Peyer's patch (tissue), 4 donors: Measurements from ENCODE around the gene ABI3. TPM values are rescaled to one million over a fixed set of nuclear protein-coding genes. Genes with fewer than 3 reads are reported as not detected.

ENCODE experiments used
- DNase-seq, 3 donors: peaks; one replicate each; pipeline ENCODE4 v3.0.0-alpha.2; 2017 to 2019
- H3K27ac ChIP-seq, 4 donors: fragments of 200-600 bp; sonication (generic); one replicate each; pipeline ENCODE4 v1.5.1; 2016 to 2019
- H3K27me3 ChIP-seq, 2 donors: fragments of 200-600 bp; sonication (generic); one replicate each; pipeline ENCODE4 v1.5.1; 2019
- H3K36me3 ChIP-seq, 3 donors: fragments of 200-600 bp; sonication (generic); one replicate each; pipeline ENCODE4 v1.5.1; 2016 to 2019
- H3K4me1 ChIP-seq, 4 donors: fragments of 200-600 bp; sonication (generic); one replicate each; pipeline ENCODE4 v1.5.1; 2016 to 2019
- H3K4me3 ChIP-seq, 4 donors: fragments of 200-600 bp; sonication (generic); 1 replicate in 3 of 4; 2 replicates in 1 of 4; pipeline ENCODE4 v1.5.1; 2016 to 2019; ENCODE audit warnings: mild to moderate bottlenecking in 1 of 4
- H3K9me3 ChIP-seq, 4 donors: fragments of 200-600 bp; sonication (generic); one replicate each; pipeline ENCODE4 v1.5.1; 2016 to 2019; ENCODE audit warnings: mild to moderate bottlenecking in 1 of 4
- CTCF ChIP-seq, 6 experiments: fragments of 450-650 bp in 4 of 6; fragments of 200-600 bp in 2 of 6; sonication (generic) in 1 of 6; IDR thresholded peaks; one replicate each; pipeline ENCODE4 v1.5.1; 2017 to 2019; ENCODE audit warnings: antibody characterized with exemption in 6 of 6, mild to moderate bottlenecking in 3 of 6, moderate library complexity in 1 of 6
- POLR2A ChIP-seq, 2 donors: fragments of 450-650 bp; IDR thresholded peaks; one replicate each; pipeline ENCODE4 v1.5.1; 2017; ENCODE audit warnings: antibody characterized with exemption in 2 of 2, mild to moderate bottlenecking in 2 of 2, moderate library complexity in 2 of 2
- total RNA-seq, 4 donors: library from RNA; depleted of rRNA; stranded (reverse); fragments of >200 nt; gene quantifications; one replicate each; pipeline ENCODE4 v1.1.0, GENCODE V29; 2016

The ABI3 gene
- total RNA-seq, 4 donors from 2014 or later: 4.9 to 50.3 (median 8.9) TPM

- no peak for DNase-seq
- H3K4me3 ChIP-seq: no peak overlapping the region
These were observed 29.5 kb downstream of the ABI3 start for GRCh38 chr17:49239963-49240362.

GRCh38 chr17:49240619-49241018, 30.1 kb downstream of the ABI3 start:
- Histone ChIP-seq H3K27me3 (no peaks in the 10 kb centered on the region), H3K4me1 (no peaks in the 10 kb centered on the region), H3K27ac (no peak overlapping the region), H3K36me3 (no peaks in the 10 kb centered on the region), H3K4me3 (no peak overlapping the region), H3K9me3 (no peaks in the 10 kb centered on the region)
- no peak for DNase-seq
- TF ChIP-seq CTCF (IDR thresholded peaks at IDR 0.05) (no peak), POLR2A (IDR thresholded peaks at IDR 0.05) (no peak)

More at GRCh38 chr17:49239963-49240362, 29.5 kb downstream of the ABI3 start:
- Histone ChIP-seq H3K9me3 (no peaks in the 10 kb centered on the region), H3K27me3 (no peaks in the 10 kb centered on the region), H3K4me1 (no peaks in the 10 kb centered on the region), H3K27ac (no peak overlapping the region), H3K36me3 (no peaks in the 10 kb centered on the region)
- TF ChIP-seq POLR2A (IDR thresholded peaks at IDR 0.05) (no peak), CTCF (IDR thresholded peaks at IDR 0.05) (no peak)

GRCh38 chr17:49241040-49241439, 30.5 kb downstream of the ABI3 start:
- TF ChIP-seq POLR2A (IDR thresholded peaks at IDR 0.05) (no peak), CTCF (IDR thresholded peaks at IDR 0.05) (no peak)
- H3K9me3 ChIP-seq: no peaks in the 10 kb centered on the region
- no peaks in the 10 kb centered on the region for H3K27me3 ChIP-seq
- no peak overlapping the region for H3K4me3 ChIP-seq
- no peaks in the 10 kb centered on the region for H3K4me1 ChIP-seq
- no peaks in the 10 kb centered on the region for H3K36me3 ChIP-seq
- DNase-seq: no peak
- H3K27ac ChIP-seq: no peak overlapping the region

- TF ChIP-seq POLR2A (IDR thresholded peaks at IDR 0.05): no peak
- TF ChIP-seq CTCF (IDR thresholded peaks at IDR 0.05): no peak
- no peak for DNase-seq
- H3K9me3 ChIP-seq: no peaks in the 10 kb centered on the region
- H3K27ac ChIP-seq: no peak overlapping the region
- H3K36me3 ChIP-seq: no peaks in the 10 kb centered on the region
- H3K4me3 ChIP-seq: no peak overlapping the region
- H3K27me3 ChIP-seq: no peaks in the 10 kb centered on the region
- no peaks in the 10 kb centered on the region for H3K4me1 ChIP-seq
These were observed 31.3 kb downstream of the ABI3 start for GRCh38 chr17:49241692-49242397.

GRCh38 chr17:49242813-49243212, 32.3 kb downstream of the ABI3 start:
- TF ChIP-seq CTCF (IDR thresholded peaks at IDR 0.05) (no peak), POLR2A (IDR thresholded peaks at IDR 0.05) (no peak)
- no peak for DNase-seq
- H3K27me3 ChIP-seq: no peaks in the 10 kb centered on the region
- no peaks in the 10 kb centered on the region for H3K36me3 ChIP-seq
- H3K4me1 ChIP-seq: no peaks in the 10 kb centered on the region
- H3K27ac ChIP-seq: no peak overlapping the region
- H3K9me3 ChIP-seq: no peaks in the 10 kb centered on the region
- no peak overlapping the region for H3K4me3 ChIP-seq
